HFF-Myc (cell line): ENCODE results near the gene BICD1.

Source experiments
- DNase-seq: peaks from one replicate; pipeline ENCODE4 v3.0.0-alpha.2; 2011; ENCODE audit warnings: low read depth; ENCODE audit errors: extremely low read depth
- H3K4me3 ChIP-seq: replicated peaks from 2 replicates; pipeline ENCODE4 v1.5.1; 2011; ENCODE audit warnings: low read depth, mild to moderate bottlenecking, control low read depth, low read length
- TF ChIP-seq, protein P1 (sequence below): IDR thresholded peaks from 2 replicates; pipeline ENCODE4 v1.5.1; 2012; ENCODE audit warnings: mild to moderate bottlenecking, low read depth, low read length, control low read depth; ENCODE audit errors: missing control alignments

BICD1 gene

DNA sequence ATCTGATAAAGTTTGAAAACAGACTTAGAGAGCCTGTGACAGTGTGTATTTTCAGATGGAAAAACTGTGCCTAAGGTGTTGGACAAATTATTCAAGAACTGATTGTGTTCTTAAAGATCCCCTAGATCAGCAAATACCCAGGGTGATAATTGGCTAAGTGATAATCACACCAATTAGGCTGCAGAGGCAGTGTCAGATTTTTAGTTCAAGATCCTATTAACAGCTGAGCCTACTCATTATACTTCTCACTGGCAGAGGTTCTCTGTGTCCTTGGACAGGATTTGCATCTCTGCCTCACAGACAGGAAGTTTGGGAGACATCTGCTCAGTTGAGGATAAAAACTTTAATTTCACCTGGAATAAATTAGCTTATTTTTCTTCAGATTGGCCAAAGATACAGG, 288.4 kb downstream of the BICD1 start:
- DNase-seq = no peak

GRCh38 chr12:32397696-32398095, 291.0 kb downstream of the BICD1 start:
- TF ChIP-seq, protein P1, sequence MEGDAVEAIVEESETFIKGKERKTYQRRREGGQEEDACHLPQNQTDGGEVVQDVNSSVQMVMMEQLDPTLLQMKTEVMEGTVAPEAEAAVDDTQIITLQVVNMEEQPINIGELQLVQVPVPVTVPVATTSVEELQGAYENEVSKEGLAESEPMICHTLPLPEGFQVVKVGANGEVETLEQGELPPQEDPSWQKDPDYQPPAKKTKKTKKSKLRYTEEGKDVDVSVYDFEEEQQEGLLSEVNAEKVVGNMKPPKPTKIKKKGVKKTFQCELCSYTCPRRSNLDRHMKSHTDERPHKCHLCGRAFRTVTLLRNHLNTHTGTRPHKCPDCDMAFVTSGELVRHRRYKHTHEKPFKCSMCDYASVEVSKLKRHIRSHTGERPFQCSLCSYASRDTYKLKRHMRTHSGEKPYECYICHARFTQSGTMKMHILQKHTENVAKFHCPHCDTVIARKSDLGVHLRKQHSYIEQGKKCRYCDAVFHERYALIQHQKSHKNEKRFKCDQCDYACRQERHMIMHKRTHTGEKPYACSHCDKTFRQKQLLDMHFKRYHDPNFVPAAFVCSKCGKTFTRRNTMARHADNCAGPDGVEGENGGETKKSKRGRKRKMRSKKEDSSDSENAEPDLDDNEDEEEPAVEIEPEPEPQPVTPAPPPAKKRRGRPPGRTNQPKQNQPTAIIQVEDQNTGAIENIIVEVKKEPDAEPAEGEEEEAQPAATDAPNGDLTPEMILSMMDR = no peak
- no peak overlapping the region for H3K4me3 ChIP-seq
- DNase-seq = no peak

More for the DNA sequence above, 288.4 kb downstream of the BICD1 start:
- TF ChIP-seq, protein P1 = no peak
- H3K4me3 ChIP-seq = no peak overlapping the region

DNA sequence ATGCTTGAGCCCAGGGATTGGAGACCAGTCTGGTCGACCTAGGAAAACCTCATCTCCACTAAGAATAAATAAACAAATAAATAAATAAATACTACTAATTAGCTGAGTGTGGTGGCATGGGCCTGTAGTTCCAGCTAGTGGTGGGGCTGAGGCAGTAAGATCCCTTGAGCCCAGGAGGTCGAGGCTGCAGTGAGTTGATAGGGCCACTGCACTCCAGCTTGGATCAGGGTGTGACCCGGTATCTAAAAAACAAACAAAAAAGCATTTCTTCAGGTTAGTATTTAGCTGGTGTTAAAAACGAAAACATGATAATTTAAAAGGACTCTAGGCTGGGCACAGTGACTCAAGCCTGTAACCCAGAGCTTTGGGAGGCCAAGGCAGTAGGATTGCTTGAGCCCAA, 291.5 kb downstream of the BICD1 start:
- H3K4me3 ChIP-seq = no peak overlapping the region
- DNase-seq = no peak
- TF ChIP-seq, protein P1 = no peak

DNA sequence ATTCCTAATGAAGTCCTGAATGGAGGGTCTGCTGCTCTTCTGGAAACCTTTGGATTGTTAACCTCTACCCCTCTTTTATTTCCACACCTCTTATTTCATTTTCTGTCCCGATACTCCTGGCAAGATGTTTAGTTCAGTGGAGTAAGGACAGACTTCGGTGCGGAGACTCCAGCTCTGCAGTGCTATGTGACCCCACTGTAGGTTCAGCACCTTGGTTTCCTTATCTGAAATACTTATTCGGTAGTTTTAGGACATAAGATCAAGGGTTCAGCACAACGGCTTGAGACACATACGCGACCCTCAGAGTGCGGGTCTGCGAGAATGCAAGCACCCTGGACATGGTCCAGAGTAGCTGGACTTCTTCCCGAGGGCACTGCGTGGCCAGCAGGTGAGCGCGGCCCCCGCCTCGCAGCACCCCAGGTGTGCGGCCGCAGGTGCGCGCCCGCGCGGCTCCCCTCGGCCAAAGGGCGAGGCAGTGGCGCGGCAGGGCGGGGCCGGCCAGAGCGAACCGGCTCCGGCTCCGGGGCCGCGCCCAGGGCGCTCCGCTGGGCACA, 292.2 kb downstream of the BICD1 start:
- peak overlapping the region; percentile 49 for H3K4me3 ChIP-seq
- DNase-seq = no peak
- TF ChIP-seq, protein P1 = no peak

DNA sequence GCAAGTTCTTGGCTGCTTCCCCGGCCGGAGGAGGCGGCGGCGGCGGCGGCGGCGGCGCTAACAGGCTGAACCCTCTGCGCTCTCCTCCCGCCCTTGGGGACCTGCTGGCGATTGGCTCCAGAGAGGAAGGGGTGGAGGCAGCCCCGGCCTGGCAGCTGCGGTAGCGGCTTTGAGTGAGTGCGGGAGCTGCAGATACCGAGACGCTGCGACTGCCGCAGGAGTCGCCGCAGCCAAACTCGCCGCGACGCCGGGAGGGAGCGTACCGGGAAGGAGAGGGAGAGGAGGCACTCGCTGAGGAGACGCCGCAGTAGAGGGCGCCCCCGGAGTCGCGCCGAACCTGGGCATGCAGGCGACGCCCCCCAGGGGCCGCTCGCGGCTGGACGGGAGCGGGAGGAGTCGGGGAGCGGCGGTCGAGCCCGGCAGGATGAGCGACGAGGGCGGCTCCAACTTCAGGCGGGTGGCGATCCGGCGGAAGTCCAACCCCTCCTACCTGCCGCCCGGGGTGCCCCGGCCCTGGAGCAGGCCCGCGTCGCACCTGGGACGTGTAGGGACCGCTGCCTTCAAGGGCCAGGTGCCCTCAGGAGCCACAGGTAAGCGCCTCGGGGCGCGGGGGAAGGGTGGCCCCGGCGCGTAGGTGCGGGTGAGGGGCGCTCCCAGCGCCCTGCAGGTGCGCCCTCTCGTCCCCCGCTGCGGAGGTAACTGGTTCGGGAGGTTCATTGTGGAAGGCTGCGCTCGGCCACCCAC, 292.9 kb downstream of the BICD1 start, which contains the start of gene FGD4:
TSS of gene FGD4 (plus strand) at position 189 of the 744 bp plus-strand sequence.
- DNase-seq = no peak
- TF ChIP-seq, protein P1 = peak; percentile 41

DNA sequence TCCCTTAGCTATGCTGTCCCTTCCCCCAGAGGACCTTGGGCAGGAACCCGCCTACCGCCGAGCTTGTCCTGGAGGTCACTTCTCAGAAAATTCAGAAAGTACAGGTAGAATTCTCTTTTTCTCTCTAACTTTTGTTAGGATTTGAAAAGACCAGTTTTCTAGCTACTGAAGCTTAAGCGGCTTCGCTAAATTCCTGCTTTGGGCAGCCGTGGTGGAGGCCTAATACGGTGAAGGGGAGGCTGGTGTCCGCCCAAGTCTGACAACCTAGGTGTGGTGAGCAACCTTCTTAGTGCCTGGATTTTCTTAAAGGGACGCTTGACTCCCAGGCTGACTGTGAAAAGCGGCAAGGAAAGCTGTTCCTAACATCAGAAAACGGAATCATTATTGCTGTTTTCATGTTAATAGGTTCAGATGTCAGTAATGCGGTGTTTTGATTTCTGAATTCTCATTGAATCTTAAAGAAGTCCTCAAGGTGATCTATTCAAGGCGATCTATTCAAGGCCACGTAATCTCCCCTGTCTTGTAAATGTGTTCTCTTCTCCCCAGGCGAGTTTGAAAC, 293.5 kb downstream of the BICD1 start:
- DNase-seq = no peak
- peak overlapping the region; percentile 49 for H3K4me3 ChIP-seq
- TF ChIP-seq, protein P1 = no peak

More for the DNA sequence above, 292.9 kb downstream of the BICD1 start, which contains the start of gene FGD4:
- peak within 1 kb of the TSS; percentile 49 for H3K4me3 ChIP-seq
